ENCODE results near the gene NAB2. TPM values are rescaled to one million over a fixed set of nuclear protein-coding genes. Genes with fewer than 3 reads are reported as not detected.

Gene NAB2
- total and polyA plus RNA-seq, 4 donors: 18.0 to 42.8 (median 26.2) TPM

DNA sequence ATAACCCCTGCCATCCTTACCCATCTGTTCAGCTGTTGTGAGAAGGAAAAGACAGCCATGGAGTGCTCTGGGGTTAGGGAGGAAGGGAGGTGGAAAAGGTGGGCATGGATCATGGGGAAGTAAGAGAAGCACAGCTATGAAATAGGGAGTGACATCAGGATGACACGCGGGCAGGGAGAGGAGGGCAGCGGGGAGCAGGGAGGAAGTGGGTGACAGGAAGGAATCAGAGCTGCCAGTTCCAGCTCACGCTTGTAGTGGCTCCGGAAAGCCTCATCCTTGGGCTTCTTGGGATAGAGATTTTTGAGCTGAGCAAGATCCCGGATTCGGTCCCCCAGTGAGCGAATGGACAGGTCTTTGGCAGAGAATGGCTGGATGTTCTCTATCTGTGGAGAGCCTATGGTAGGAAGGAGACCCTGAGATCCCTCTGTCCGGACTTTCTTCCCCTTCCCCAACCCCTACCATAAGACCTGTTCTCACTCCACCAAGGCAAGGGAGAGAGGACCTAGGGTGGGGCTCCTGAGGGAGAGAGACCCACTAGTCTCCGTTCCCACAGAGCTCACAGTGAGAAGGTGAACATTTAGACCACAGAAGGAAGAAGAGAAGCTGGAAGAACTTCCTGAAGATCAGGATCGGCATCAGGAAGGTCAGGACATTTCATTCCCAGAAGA lies 10.3 kb downstream of the NAB2 start:
- peaks cover 29% of the 10 kb centered on the region for H3K36me3 ChIP-seq (ENCODE audit: control insufficient read depth, insufficient read depth, low read length)
- no peak overlapping the region for H3K27ac ChIP-seq (ENCODE audit: low read depth, low read length)
- 92% methylated on average over 10 of the region's 11 CpGs for WGBS (ENCODE audit: insufficient coverage)

DNA sequence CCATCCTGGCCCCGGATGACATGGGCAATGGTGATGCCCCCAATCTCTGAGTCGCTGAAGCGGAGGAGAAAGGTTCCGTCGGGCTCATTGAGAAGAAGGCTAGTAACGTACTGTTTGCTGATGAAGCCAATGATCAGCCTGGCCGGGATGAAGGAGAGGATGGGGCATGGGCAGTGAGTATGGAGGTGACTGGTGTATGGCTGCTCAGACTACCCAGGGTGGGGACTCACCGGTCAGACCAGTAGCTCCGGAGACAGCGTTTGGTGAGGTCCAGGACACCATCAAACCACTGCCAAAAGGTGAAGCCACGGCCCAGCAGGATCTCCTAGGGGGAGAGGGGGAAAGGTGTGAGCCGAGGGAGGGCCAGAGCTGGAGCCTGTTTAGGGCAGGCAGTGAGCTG lies 10.9 kb downstream of the NAB2 start:
- H3K27ac ChIP-seq (ENCODE audit: low read depth, low read length): no peak overlapping the region
- H3K27me3 ChIP-seq (ENCODE audit: control insufficient read depth, insufficient read depth, low read length): no peaks in the 10 kb centered on the region
- WGBS (ENCODE audit: insufficient coverage): 89% methylated on average over 12 of the region's 12 CpGs
- no peak for DNase-seq (ENCODE audit: low read depth in 4 of 6, low spot score in 6 of 6)
- H3K4me3 ChIP-seq (ENCODE audit: low read depth, low read length): no peak overlapping the region
- H3K9me3 ChIP-seq (ENCODE audit: control insufficient read depth, insufficient read depth, low read length): no peaks in the 10 kb centered on the region
- H3K36me3 ChIP-seq (ENCODE audit: control insufficient read depth, insufficient read depth, low read length): peaks cover 27% of the 10 kb centered on the region
- peaks cover 6% of the 10 kb centered on the region for H3K4me1 ChIP-seq (ENCODE audit: control insufficient read depth, insufficient read depth, low read length)

More for the DNA sequence above, 10.3 kb downstream of the NAB2 start:
- Histone ChIP-seq H3K4me3 (ENCODE audit: low read depth, low read length) (no peak overlapping the region), H3K27me3 (ENCODE audit: control insufficient read depth, insufficient read depth, low read length) (no peaks in the 10 kb centered on the region), H3K9me3 (ENCODE audit: control insufficient read depth, insufficient read depth, low read length) (no peaks in the 10 kb centered on the region), H3K4me1 (ENCODE audit: control insufficient read depth, insufficient read depth, low read length) (peaks cover 12% of the 10 kb centered on the region)
- no peak for DNase-seq (ENCODE audit: low read depth in 4 of 6, low spot score in 6 of 6)

DNA sequence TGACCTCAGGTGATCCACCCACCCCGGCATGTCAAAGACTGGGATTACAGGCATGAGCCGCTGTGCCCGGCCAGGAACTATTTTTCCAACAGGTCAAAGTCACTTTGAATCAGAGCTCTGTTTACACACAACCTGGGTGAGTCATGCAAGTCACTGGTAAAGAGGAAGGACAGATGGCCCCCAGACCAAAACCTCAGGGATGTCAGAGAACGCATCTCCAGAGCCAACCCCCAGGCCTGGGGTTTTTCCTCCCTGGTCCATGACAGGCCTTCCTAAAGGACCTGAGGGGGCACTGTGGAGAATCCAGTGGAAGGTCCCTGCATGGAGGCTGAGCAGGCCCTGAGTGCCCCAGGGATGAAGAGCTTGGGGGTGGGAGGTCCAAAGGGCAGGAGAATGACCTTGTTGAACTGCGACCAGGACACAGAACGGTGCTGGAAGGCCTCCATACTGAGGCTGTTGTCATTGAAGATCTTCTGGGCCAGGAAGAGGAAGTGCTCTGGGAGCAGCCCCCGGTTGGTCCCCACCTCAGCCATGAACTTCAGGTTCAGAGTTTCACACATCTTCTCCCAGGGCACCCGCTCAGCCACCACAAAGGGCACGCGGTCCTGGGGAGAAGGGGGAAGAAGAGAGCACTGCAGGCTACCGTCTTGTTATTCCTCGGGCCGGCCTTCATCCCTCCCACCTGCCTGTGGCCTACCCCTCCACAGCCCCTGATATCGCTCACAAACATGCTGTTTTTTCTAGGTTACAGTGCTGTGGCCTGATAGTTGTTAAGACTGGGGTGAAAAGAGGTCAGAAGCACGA lies 13.2 kb downstream of the NAB2 start:
- H3K36me3 ChIP-seq (ENCODE audit: control insufficient read depth, insufficient read depth, low read length): peaks cover 8% of the 10 kb centered on the region
- H3K4me1 ChIP-seq (ENCODE audit: control insufficient read depth, insufficient read depth, low read length): peaks cover 10% of the 10 kb centered on the region
- no peak overlapping the region for H3K27ac ChIP-seq (ENCODE audit: low read depth, low read length)
- 92% methylated on average over 5 of the region's 15 CpGs for WGBS (ENCODE audit: insufficient coverage)
- H3K27me3 ChIP-seq (ENCODE audit: control insufficient read depth, insufficient read depth, low read length): no peaks in the 10 kb centered on the region
- H3K9me3 ChIP-seq (ENCODE audit: control insufficient read depth, insufficient read depth, low read length): no peaks in the 10 kb centered on the region
- H3K4me3 ChIP-seq (ENCODE audit: low read depth, low read length): no peak overlapping the region
- no peak for DNase-seq (ENCODE audit: low read depth in 4 of 6, low spot score in 6 of 6)

DNA sequence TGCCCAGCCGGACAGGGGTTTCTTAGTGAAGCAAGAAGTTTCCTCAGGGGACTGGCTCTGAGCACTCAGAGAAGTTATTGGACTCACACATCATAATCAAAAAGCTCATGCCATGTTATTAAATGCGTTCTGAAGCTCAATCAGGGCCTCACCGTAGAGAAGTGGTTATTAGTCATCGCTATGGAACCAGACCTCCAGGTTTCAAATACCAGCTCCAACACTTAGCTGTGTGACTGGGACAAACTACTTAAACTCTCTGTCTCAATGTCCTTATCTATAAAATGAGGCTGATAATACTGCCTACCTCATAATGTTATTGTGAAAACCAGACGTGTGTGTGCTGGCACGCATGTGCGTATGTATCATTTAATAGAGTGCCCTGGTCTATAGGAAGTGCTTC lies 14.9 kb downstream of the NAB2 start:
- Histone ChIP-seq H3K4me3 (ENCODE audit: low read depth, low read length) (no peak overlapping the region), H3K9me3 (ENCODE audit: control insufficient read depth, insufficient read depth, low read length) (no peaks in the 10 kb centered on the region), H3K4me1 (ENCODE audit: control insufficient read depth, insufficient read depth, low read length) (peaks cover 10% of the 10 kb centered on the region), H3K27ac (ENCODE audit: low read depth, low read length) (no peak overlapping the region), H3K36me3 (ENCODE audit: control insufficient read depth, insufficient read depth, low read length) (peaks cover 8% of the 10 kb centered on the region), H3K27me3 (ENCODE audit: control insufficient read depth, insufficient read depth, low read length) (no peaks in the 10 kb centered on the region)
- WGBS (ENCODE audit: insufficient coverage): 93% methylated on average over 4 of the region's 7 CpGs
- DNase-seq (ENCODE audit: low read depth in 4 of 6, low spot score in 6 of 6): no peak

DNA sequence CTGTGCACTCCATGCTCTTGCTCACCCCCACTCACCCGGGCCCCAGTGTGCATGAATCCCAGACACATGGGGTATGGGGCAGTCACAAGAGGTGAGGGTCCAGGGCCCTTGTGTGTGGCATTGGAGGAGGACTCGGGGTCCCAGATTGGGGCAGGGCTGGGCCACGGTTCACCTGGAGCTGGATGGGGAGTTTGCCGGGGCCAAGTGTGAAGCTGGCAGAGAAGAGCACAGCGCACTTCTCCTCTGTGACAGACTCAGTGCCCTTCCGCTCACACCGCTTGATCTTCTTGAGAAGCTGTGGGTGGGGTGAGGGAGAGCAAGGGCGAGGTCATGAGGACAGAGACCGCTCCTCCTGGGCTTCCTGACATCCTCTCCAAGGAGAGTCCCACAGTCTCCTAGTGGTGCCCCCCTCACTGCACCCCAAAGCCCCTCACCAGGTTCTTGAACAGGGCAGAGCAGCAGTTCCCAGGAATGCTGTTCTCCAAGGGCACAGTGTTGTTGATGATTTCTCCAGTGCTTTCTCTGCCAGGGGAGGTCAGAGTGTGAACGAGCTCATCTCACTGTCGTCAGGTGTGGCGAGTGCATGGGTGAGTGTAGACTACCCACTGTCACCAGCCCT lies 15.5 kb downstream of the NAB2 start:
- Histone ChIP-seq H3K9me3 (ENCODE audit: control insufficient read depth, insufficient read depth, low read length) (no peaks in the 10 kb centered on the region), H3K36me3 (ENCODE audit: control insufficient read depth, insufficient read depth, low read length) (peaks cover 8% of the 10 kb centered on the region), H3K27me3 (ENCODE audit: control insufficient read depth, insufficient read depth, low read length) (no peaks in the 10 kb centered on the region), H3K27ac (ENCODE audit: low read depth, low read length) (no peak overlapping the region), H3K4me1 (ENCODE audit: control insufficient read depth, insufficient read depth, low read length) (peaks cover 10% of the 10 kb centered on the region), H3K4me3 (ENCODE audit: low read depth, low read length) (no peak overlapping the region)
- 92% methylated on average over 6 of the region's 12 CpGs for WGBS (ENCODE audit: insufficient coverage)
- no peak for DNase-seq (ENCODE audit: low read depth in 4 of 6, low spot score in 6 of 6)

DNA sequence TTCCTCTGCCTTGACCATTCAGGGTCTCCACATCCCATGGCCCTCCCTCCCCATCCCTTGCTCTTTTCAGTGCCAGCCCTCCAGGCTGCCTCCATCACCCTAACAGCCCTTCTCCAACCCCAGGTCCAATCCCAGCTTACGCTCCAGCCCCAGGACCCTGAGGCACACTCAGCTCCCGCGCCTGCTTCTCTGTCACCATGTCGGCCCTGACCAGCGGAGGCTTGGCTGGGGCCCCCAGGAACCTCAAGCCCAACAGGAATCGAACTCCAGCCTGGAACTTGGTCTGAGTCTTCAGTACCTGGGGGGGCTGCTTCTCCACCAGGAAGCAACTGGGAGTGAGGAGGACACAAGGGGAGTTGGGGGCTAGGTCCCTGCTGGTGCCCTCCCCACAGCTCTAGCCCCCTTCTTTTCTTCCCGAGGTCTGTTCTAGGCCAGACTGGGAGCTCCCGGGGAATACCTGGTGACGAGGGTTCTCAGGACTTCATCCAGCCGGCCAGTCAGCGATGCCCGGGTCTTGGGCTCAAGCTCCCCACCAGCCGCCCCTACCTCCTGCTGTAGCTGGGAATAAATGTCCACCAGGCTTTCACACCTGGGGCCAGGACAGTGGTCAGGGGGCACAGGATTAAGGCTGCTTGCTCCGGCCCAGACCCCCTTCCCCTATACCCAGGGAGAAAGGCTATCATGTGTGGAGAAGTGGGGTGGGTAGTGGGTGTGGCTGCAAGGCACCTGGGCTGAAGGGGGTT lies 16.3 kb downstream of the NAB2 start:
- 88% methylated on average over 13 of the region's 14 CpGs for WGBS (ENCODE audit: insufficient coverage)
- peaks cover 14% of the 10 kb centered on the region for H3K4me1 ChIP-seq (ENCODE audit: control insufficient read depth, insufficient read depth, low read length)
- H3K36me3 ChIP-seq (ENCODE audit: control insufficient read depth, insufficient read depth, low read length): peaks cover 8% of the 10 kb centered on the region
- no peak for DNase-seq (ENCODE audit: low read depth in 4 of 6, low spot score in 6 of 6)
- no peaks in the 10 kb centered on the region for H3K9me3 ChIP-seq (ENCODE audit: control insufficient read depth, insufficient read depth, low read length)
- no peak overlapping the region for H3K27ac ChIP-seq (ENCODE audit: low read depth, low read length)
- H3K4me3 ChIP-seq (ENCODE audit: low read depth, low read length): no peak overlapping the region
- no peaks in the 10 kb centered on the region for H3K27me3 ChIP-seq (ENCODE audit: control insufficient read depth, insufficient read depth, low read length)

DNA sequence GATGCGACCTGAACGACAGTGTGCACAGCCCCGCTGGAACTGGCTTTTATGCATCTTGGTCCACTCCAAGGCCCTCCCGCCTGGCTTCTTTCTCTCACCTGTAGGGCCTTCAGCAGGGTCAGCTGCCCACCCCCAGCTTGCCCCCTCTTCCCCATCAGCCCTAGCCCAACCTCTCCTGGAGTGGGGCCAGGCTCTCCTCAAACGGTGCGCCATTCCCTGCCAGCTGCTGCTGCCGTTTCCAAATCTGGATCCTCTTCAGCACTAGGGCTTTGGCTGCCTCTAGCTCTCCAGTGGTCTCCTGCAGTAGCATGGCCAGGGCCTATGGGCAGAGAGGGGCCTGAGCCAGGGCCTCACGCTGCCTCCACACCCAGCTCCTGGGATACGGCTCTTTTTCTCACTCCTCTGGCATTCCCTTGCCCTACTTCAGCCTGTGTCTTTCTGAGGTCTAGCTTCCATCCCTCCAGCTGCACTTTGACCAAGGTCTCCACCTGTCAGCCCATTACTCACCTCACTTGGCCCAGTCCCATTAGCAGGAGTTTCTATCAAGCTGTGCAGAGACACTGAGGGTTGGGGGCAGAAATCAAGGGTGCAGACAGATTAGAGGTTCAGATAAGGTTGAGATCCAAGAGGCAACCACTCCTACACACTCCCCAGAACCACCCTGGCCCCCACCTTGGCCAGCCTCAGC lies 17.3 kb downstream of the NAB2 start:
- no peak overlapping the region for H3K27ac ChIP-seq (ENCODE audit: low read depth, low read length)
- H3K4me1 ChIP-seq (ENCODE audit: control insufficient read depth, insufficient read depth, low read length): peaks cover 24% of the 10 kb centered on the region
- H3K27me3 ChIP-seq (ENCODE audit: control insufficient read depth, insufficient read depth, low read length): no peaks in the 10 kb centered on the region
- WGBS (ENCODE audit: insufficient coverage): 75% methylated on average over 9 of the region's 9 CpGs
- no peaks in the 10 kb centered on the region for H3K9me3 ChIP-seq (ENCODE audit: control insufficient read depth, insufficient read depth, low read length)
- no peak for DNase-seq (ENCODE audit: low read depth in 4 of 6, low spot score in 6 of 6)
- H3K36me3 ChIP-seq (ENCODE audit: control insufficient read depth, insufficient read depth, low read length): peaks cover 8% of the 10 kb centered on the region
- no peak overlapping the region for H3K4me3 ChIP-seq (ENCODE audit: low read depth, low read length)

DNA sequence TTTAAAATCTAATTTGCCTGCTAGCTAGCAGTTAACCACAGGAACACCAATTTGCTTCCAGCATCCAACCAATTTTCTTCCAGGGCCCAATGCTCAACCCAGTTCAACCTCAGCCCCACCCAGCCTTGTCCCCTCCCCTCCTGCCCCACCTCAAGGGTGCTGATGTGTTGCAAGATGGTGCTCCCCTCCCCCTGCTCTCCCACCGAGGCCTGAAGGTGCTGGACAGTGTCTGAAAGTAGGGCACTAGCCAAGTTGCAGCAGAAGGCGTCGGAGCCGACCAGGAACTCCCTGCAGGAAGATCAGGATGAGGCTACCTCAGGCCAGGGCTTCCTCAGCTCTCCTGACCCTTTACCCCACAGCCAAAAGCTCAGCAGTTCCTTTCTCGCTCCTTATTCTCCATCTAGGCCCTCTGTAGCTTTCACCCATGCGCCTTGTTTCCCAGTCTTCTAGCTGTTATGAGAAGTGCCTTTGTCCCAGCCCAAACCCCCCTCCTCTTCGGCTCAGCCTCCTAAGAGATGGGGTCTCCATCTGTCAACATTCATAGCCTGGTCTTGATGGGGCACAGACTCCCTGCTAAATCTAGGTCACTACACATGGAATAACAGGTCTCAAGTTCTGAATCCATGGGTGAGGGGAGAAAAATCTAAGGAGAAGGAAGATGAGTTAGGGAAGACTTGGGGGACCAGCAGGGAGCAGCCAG lies 18.7 kb downstream of the NAB2 start:
- no peak for DNase-seq (ENCODE audit: low read depth in 4 of 6, low spot score in 6 of 6)
- Histone ChIP-seq H3K4me3 (ENCODE audit: low read depth, low read length) (no peak overlapping the region), H3K27ac (ENCODE audit: low read depth, low read length) (no peak overlapping the region), H3K27me3 (ENCODE audit: control insufficient read depth, insufficient read depth, low read length) (no peaks in the 10 kb centered on the region), H3K36me3 (ENCODE audit: control insufficient read depth, insufficient read depth, low read length) (peaks cover 8% of the 10 kb centered on the region), H3K9me3 (ENCODE audit: control insufficient read depth, insufficient read depth, low read length) (no peaks in the 10 kb centered on the region), H3K4me1 (ENCODE audit: control insufficient read depth, insufficient read depth, low read length) (peaks cover 32% of the 10 kb centered on the region)
- WGBS (ENCODE audit: insufficient coverage): 86% methylated on average over 5 of the region's 7 CpGs
